Measurements from ENCODE around the gene STOML3.

DNA sequence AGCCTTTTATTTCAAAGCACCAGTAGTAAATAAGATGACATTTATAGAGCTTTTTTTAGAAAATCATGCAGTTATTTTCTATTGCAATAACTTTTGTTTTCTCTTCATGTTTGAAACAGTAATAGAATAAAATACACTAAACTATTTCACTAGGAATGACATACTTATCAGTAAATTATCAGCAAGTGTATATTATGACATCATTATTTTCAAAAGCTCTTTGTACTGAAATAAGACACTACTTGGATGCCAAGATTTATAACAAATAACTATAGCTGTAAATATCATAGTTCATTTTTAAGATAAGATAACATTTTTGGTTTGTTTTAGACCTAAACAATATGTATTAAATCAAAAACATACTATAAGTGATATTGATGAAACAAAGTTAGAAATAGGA, 56.8 kb downstream of the STOML3 start:
- TF ChIP-seq, protein P1, sequence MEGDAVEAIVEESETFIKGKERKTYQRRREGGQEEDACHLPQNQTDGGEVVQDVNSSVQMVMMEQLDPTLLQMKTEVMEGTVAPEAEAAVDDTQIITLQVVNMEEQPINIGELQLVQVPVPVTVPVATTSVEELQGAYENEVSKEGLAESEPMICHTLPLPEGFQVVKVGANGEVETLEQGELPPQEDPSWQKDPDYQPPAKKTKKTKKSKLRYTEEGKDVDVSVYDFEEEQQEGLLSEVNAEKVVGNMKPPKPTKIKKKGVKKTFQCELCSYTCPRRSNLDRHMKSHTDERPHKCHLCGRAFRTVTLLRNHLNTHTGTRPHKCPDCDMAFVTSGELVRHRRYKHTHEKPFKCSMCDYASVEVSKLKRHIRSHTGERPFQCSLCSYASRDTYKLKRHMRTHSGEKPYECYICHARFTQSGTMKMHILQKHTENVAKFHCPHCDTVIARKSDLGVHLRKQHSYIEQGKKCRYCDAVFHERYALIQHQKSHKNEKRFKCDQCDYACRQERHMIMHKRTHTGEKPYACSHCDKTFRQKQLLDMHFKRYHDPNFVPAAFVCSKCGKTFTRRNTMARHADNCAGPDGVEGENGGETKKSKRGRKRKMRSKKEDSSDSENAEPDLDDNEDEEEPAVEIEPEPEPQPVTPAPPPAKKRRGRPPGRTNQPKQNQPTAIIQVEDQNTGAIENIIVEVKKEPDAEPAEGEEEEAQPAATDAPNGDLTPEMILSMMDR (IDR thresholded peaks at IDR 0.05; ENCODE audit: low read length) = no peak
- TF ChIP-seq EZH2phosphoT487 (IDR thresholded peaks at IDR 0.05; ENCODE audit: low read length) = no peak
- no peak for TF ChIP-seq EZH2 (optimal IDR thresholded peaks at IDR 0.05; ENCODE audit: low read depth, low read length)

All from MM.1S (cell line).